Endothelial cell of umbilical vein (primary cell): ENCODE data around the gene CFAP97. TPM values are rescaled to one million over a fixed set of nuclear protein-coding genes. Genes with fewer than 3 reads are reported as not detected.

ENCODE experiments used
- BruUV-seq: library from RNA; stranded (reverse); fragments of 400-500 nt; replicated peaks from 2 replicates; lab custom pipeline; 2021; lab: Mats Ljungman, UMichigan
- CTCF ChIA-PET: fragments of 300-600, 350-600 bp; sonication (Branson Sonifier 250); formaldehyde crosslinking; loops from one replicate; lab custom pipeline; 2021; ENCODE audit warnings: antibody characterized with exemption, inconsistent platforms; lab: Charles Lee
- POLR2A ChIA-PET: fragments of 300-600, 350-600 bp; sonication (Branson Sonifier 250); formaldehyde crosslinking; loops from one replicate; lab custom pipeline; 2021; ENCODE audit warnings: antibody characterized with exemption, inconsistent platforms; lab: Charles Lee
- DNase-seq: peaks from one replicate; pipeline ENCODE4 v3.0.0-alpha.2; 2011; ENCODE audit warnings: low read depth, low spot score
- FAIRE-seq: peaks from 2 replicates; lab custom pipeline; 2011; peaks lifted over from hg19 to GRCh38; lab: Jason Lieb, UNC
- H2AFZ ChIP-seq: 2 replicates; pipeline ENCODE4 v1.6.0; 2012; ENCODE audit warnings: low read depth, low read length, control low read depth, inconsistent platforms
- H3K27ac ChIP-seq: 2 replicates; pipeline ENCODE4 v1.5.1; 2011; ENCODE audit warnings: low read depth, mild to moderate bottlenecking, control low read depth, low read length, moderate library complexity; ENCODE audit not compliant: insufficient read depth
- H3K27me3 ChIP-seq, 2 experiments: 2 replicates each; pipeline versions ENCODE4 v1.6.0 to v1.6.1; 2011; ENCODE audit warnings: low read length in 2 of 2, mixed read lengths in 1 of 2; ENCODE audit not compliant: control insufficient read depth in 2 of 2, insufficient read depth in 2 of 2
- H3K36me3 ChIP-seq, 2 experiments: 2 replicates in 1 of 2; 3 replicates in 1 of 2; pipeline ENCODE4 v1.5.1; 2011; ENCODE audit warnings: low read length in 2 of 2, mild to moderate bottlenecking in 1 of 2, moderate library complexity in 1 of 2; ENCODE audit not compliant: control insufficient read depth in 2 of 2, insufficient read depth in 2 of 2; ENCODE audit errors: extremely low read depth in 1 of 2
- H3K4me1 ChIP-seq: 3 replicates; pipeline ENCODE4 v1.5.1; 2011; ENCODE audit warnings: mild to moderate bottlenecking, low read length; ENCODE audit not compliant: control insufficient read depth, insufficient read depth; ENCODE audit errors: extremely low read depth
- H3K4me2 ChIP-seq: 2 replicates; pipeline ENCODE4 v1.6.1; 2011; ENCODE audit warnings: low read length, control low read depth, mixed read lengths; ENCODE audit not compliant: insufficient read depth
- H3K4me3 ChIP-seq, 3 experiments: fragments of 200-600 bp in 1 of 3; sonication (generic), shearing (Covaris generic) in 1 of 3; replicated peaks in 1 of 3; 2 replicates each; pipeline ENCODE4 v1.5.1; 2011 to 2016; ENCODE audit warnings: control low read depth in 3 of 3, low read length in 3 of 3, mild to moderate bottlenecking in 2 of 3, inconsistent platforms in 1 of 3, low read depth in 1 of 3, moderate library complexity in 1 of 3; ENCODE audit not compliant: insufficient read depth in 1 of 3
- H3K79me2 ChIP-seq: 2 replicates; pipeline ENCODE4 v1.6.0; 2012; ENCODE audit warnings: low read length, inconsistent platforms; ENCODE audit not compliant: control insufficient read depth, insufficient read depth
- H3K9ac ChIP-seq: replicated peaks from 2 replicates; pipeline ENCODE3; 2011; ENCODE audit warnings: low read length, control low read depth; ENCODE audit not compliant: insufficient read depth; ENCODE audit errors: extremely low read depth
- H3K9me1 ChIP-seq: replicated peaks from 3 replicates; pipeline ENCODE4 v1.6.0; 2011; ENCODE audit warnings: mild to moderate bottlenecking, low read length; ENCODE audit not compliant: control insufficient read depth, insufficient read depth; ENCODE audit errors: extremely low read depth
- H3K9me3 ChIP-seq: replicated peaks from 2 replicates; pipeline ENCODE4 v1.5.1; 2012; ENCODE audit warnings: low read length, inconsistent platforms; ENCODE audit not compliant: control insufficient read depth, insufficient read depth
- H4K20me1 ChIP-seq: replicated peaks from 2 replicates; pipeline ENCODE3; 2011; ENCODE audit warnings: mild to moderate bottlenecking, low read length; ENCODE audit not compliant: control insufficient read depth, insufficient read depth; ENCODE audit errors: extremely low read depth
- EZH2 ChIP-seq: IDR thresholded peaks from 2 replicates; pipeline ENCODE4 v1.6.1; 2012; ENCODE audit warnings: borderline replicate concordance, low read depth, mild to moderate bottlenecking, moderate library complexity, low read length, inconsistent platforms; ENCODE audit not compliant: severe bottlenecking
- FOS ChIP-seq: IDR thresholded peaks from 2 replicates; pipeline ENCODE4 v1.6.1; 2011; ENCODE audit warnings: mild to moderate bottlenecking, low read length, moderate library complexity, borderline replicate concordance; ENCODE audit not compliant: insufficient read depth
- GATA2 ChIP-seq: IDR thresholded peaks from 2 replicates; pipeline ENCODE4 v1.7.0; 2011; ENCODE audit warnings: low read depth, mild to moderate bottlenecking, moderate library complexity, mixed read lengths, low read length; ENCODE audit not compliant: insufficient read length, insufficient read depth
- JUN ChIP-seq: IDR thresholded peaks from 2 replicates; pipeline ENCODE4 v1.6.1; 2011; ENCODE audit warnings: borderline replicate concordance, low read depth; ENCODE audit not compliant: insufficient read length, insufficient read depth
- MYC ChIP-seq: IDR thresholded peaks from one replicate; pipeline ENCODE4 v1.6.1; 2011; ENCODE audit warnings: mild to moderate bottlenecking, low read depth, low read length
- POLR2A ChIP-seq: IDR thresholded peaks from 2 replicates; pipeline ENCODE4 v1.6.1; 2012; ENCODE audit warnings: low read depth, mild to moderate bottlenecking, control low read depth, low read length
- POLR2AphosphoS5 ChIP-seq: IDR thresholded peaks from 2 replicates; pipeline ENCODE4 v1.6.1; 2012; ENCODE audit warnings: low read depth, mild to moderate bottlenecking, control low read depth, low read length, moderate library complexity; ENCODE audit not compliant: insufficient read depth
- dilution Hi-C: fragments of 300-500 bp; cut with MboI; formaldehyde crosslinking; loops from one replicate; pipeline ENCODE4 v1.15.0; 2019; ENCODE audit warnings: low sequenced_read_pairs; ENCODE audit not compliant: extremely low pct_ligation_motif_present
- intact Hi-C: fragments of 100-400 bp; cut with micrococcal nuclease; formaldehyde crosslinking; loops from one replicate; pipeline ENCODE4 v1.10.0; 2022
- polyA plus RNA-seq, 4 experiments: library from polyadenylated mRNA; depleted of rRNA in 3 of 4; stranded (reverse) in 3 of 4; unstranded in 1 of 4; fragments of >200 nt; gene quantifications; 2 replicates each; pipeline versions ENCODE4 v1.2.1 to v1.2.3, GENCODE V29; 2011 to 2012; ENCODE audit warnings: missing spikeins in 1 of 4
- total RNA-seq: library from RNA; stranded (reverse); gene quantifications from 2 replicates; pipeline ENCODE4 v1.2.3, GENCODE V29; 2021
- TF ChIP-seq, protein P1 (sequence below): IDR thresholded peaks from 2 replicates; pipeline ENCODE4 v1.6.1; 2011; ENCODE audit not compliant: insufficient read depth, insufficient read length
- TF ChIP-seq, protein P2 (sequence below), 2 donors: IDR thresholded peaks; 1 replicate in 1 of 2; 2 replicates in 1 of 2; pipeline ENCODE4 v1.5.1; 2011; ENCODE audit warnings: low read length in 2 of 2, mild to moderate bottlenecking in 2 of 2, moderate library complexity in 2 of 2, control low read depth in 1 of 2, inconsistent platforms in 1 of 2, low read depth in 1 of 2; ENCODE audit not compliant: insufficient read depth in 1 of 2; ENCODE audit errors: extremely low read depth in 1 of 2

CFAP97 gene
- total and polyA plus RNA-seq, 2 donors (not counting 3 experiments of a cell fraction or from before 2014, with no cell fraction given) = 5.3 to 22.4 TPM

DNA sequence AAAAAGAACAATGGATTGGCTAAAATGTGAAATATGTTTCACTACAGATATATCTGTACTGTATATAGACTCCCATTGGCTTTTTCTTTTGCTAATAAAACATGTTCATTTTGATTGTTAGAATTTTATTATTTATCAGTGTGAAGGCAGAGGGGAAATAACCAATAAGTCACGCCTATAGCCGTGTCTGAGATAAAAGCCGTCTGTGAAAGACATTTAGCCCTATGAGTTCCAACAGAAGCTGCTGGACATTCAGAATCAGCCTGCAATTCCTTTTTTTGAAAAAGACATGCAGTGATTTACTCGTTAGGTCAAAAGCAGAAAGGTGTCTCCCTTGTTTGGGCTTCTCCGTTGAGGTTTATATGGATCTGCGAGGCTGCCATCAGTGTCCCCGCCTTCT lies 84.9 kb downstream of the CFAP97 start:
- FAIRE-seq (no peak), DNase-seq (no peak)
- Histone ChIP-seq H3K79me2 (no peaks in the 10 kb centered on the region), H3K4me2 (no peak overlapping the region), H3K9ac (no peak overlapping the region), H4K20me1 (no peaks in the 10 kb centered on the region), H3K27me3 (peaks cover 0 to 4% of the 10 kb centered on the region in 2 experiments), H3K27ac (no peak overlapping the region), H2AFZ (no peak overlapping the region), H3K9me1 (no peaks in the 10 kb centered on the region), H3K4me1 (no peaks in the 10 kb centered on the region), H3K9me3 (no peaks in the 10 kb centered on the region), H3K36me3 (no peaks in the 10 kb centered on the region), H3K4me3 (no peak overlapping the region)
- TF ChIP-seq POLR2AphosphoS5 = no peak
- TF ChIP-seq FOS = no peak
- TF ChIP-seq JUN = no peak
- TF ChIP-seq, protein P1, sequence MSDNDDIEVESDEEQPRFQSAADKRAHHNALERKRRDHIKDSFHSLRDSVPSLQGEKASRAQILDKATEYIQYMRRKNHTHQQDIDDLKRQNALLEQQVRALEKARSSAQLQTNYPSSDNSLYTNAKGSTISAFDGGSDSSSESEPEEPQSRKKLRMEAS = no peak
- no peak for TF ChIP-seq GATA2
- no peak for TF ChIP-seq MYC
- no TSS peak for BruUV-seq
- ChIA-PET CTCF (interaction anchor here (0.8 to 2.2 kb wide), 2 partner anchors 16 to 79 kb away, joined by 3 to 7 read pairs; no protein-coding TSS in a partner anchor), POLR2A (no interaction called here)
- dilution Hi-C loops = no loop called here
- intact Hi-C loops = no loop called here

DNA sequence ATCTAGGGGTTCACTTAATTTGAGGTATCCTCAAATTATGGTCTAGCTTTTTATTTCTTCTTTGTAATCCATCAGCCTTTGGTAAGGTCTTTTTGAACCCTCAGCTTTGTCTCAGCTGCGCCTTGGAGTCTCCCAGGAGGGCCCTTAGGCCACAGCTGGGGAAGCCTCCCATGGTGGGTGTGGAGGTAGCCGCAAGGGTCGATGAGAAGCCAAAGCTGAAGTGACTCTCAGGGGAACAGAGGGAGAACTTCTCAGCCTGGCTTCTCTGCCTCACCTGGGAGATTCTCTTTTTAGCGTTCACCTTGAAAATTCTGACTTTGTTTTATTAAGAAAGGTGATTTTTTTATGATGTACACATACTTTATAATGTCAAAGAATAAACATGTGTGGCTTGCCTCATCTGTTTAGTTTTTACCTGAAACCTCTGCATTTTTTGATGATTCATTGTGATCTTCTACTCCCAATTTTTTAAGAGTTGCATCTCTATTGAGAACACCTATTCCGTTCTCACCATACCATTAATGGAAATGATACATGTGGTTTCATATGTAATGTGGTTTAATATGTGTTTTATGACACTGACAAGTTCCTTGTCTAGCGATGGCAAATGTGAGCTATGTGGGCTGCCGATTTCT lies 86.4 kb downstream of the CFAP97 start:
- Histone ChIP-seq H3K9ac (no peak overlapping the region), H3K4me1 (peaks cover 5% of the 10 kb centered on the region), H3K4me3 (no peak overlapping the region), H3K4me2 (no peak overlapping the region), H3K79me2 (no peaks in the 10 kb centered on the region), H3K27ac (no peak overlapping the region), H3K27me3 (no peaks in the 10 kb centered on the region), H3K9me1 (no peaks in the 10 kb centered on the region), H2AFZ (no peak overlapping the region), H4K20me1 (no peaks in the 10 kb centered on the region), H3K36me3 (no peaks in the 10 kb centered on the region), H3K9me3 (no peaks in the 10 kb centered on the region)
- no TSS peak for BruUV-seq
- intact Hi-C loops = no loop called here
- DNase-seq (no peak), FAIRE-seq (no peak)
- dilution Hi-C loops = no loop called here
- no peak for TF ChIP-seq EZH2
- TF ChIP-seq, protein P2, sequence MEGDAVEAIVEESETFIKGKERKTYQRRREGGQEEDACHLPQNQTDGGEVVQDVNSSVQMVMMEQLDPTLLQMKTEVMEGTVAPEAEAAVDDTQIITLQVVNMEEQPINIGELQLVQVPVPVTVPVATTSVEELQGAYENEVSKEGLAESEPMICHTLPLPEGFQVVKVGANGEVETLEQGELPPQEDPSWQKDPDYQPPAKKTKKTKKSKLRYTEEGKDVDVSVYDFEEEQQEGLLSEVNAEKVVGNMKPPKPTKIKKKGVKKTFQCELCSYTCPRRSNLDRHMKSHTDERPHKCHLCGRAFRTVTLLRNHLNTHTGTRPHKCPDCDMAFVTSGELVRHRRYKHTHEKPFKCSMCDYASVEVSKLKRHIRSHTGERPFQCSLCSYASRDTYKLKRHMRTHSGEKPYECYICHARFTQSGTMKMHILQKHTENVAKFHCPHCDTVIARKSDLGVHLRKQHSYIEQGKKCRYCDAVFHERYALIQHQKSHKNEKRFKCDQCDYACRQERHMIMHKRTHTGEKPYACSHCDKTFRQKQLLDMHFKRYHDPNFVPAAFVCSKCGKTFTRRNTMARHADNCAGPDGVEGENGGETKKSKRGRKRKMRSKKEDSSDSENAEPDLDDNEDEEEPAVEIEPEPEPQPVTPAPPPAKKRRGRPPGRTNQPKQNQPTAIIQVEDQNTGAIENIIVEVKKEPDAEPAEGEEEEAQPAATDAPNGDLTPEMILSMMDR (IDR thresholded peaks at IDR 0.05; ENCODE audit: extremely low read depth in 1 of 2, insufficient read depth in 1 of 2, low read depth in 1 of 2, low read length in 2 of 2) = no peak
- TF ChIP-seq GATA2 = no peak
- no peak for TF ChIP-seq FOS
- TF ChIP-seq POLR2AphosphoS5 = no peak
- TF ChIP-seq POLR2A = no peak
- TF ChIP-seq JUN = no peak
- TF ChIP-seq MYC = no peak
- TF ChIP-seq, protein P1 = no peak
- CTCF ChIA-PET = interaction anchor here (1.0 to 2.0 kb wide), 3 partner anchors 17 to 66 kb away, joined by 3 to 12 read pairs (median 4); no protein-coding TSS in a partner anchor
- POLR2A ChIA-PET = no interaction called here
